ENCODE measurements around the gene CTRB2.

GRCh38 chr16:75243667-75244224 is 36.8 kb upstream of the CTRB2 start:
- TF ChIP-seq CTCF (conservative IDR thresholded peaks at IDR 0.05) (no peak), ZFX (IDR thresholded peaks at IDR 0.05) (no peak)

All from C4-2B (cell line).